ENCODE results near the gene CCDC71. TPM values are rescaled to one million over a fixed set of nuclear protein-coding genes. Genes with fewer than 3 reads are reported as not detected.
A peak's percentile ranks its signal among the peaks of the same experiment; 100 is the strongest.

Gene CCDC71
- total and polyA plus RNA-seq, 12 donors: 13.4 to 46.4 (median 29.0) TPM

DNA sequence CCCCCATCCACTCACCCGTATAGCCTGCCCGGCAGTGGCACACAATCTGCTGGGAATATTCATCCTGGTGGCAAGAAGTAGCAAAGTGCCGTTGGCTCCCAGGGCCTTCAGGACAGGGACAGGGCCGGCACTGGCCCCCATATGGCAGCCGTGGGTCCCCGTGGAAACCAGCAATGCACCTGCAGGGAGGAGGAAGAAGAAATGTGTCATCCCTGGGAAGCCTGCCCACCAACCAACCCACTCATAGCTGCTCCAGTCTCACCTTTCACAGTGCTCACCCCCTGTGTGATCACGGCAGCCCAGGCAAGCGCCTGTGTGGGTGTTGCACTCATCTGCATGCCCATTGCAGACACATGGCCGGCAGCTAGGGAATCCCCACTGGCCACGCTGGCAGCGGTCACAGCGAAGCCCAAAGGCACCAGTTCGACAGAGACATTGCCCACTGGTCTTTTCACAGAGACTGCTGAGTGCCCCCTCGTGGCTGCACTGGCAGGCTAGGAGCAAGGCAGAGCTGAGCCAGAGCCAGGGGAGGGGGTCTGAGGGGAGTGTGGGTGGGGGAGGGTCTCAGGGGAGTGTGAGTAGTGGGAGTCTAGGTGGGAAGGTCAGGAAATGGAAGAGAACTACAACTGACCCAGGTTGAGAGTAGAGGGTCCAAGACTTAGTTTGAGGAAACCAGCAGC is 41.0 kb downstream of the CCDC71 start:
- no peak for DNase-seq
- Histone ChIP-seq H3K9me3 (replicated peaks in 1 of 3) (no peaks in the 10 kb centered on the region), H3K4me3 (no peak overlapping the region), H3K27ac (peak overlapping the region in 1 of 5 donors; percentile 13), H3K4me1 (replicated peaks in 1 of 2) (peaks cover under 1 to 2% of the 10 kb centered on the region in 2 donors), H3K36me3 (replicated peaks in 1 of 2) (peaks cover 0 to 88% of the 10 kb centered on the region in 2 donors), H3K27me3 (no peaks in the 10 kb centered on the region)
- WGBS, 4 donors: 70 to 82% (median 75%) methylated on average over 8 to 14 of the region's 14 CpGs
- intact Hi-C loops (cut with DNase I): no loop called here
- TF ChIP-seq CTCF (IDR thresholded peaks at IDR 0.05): no peak
- no peak for TF ChIP-seq POLR2A (IDR thresholded peaks at IDR 0.05)

DNA sequence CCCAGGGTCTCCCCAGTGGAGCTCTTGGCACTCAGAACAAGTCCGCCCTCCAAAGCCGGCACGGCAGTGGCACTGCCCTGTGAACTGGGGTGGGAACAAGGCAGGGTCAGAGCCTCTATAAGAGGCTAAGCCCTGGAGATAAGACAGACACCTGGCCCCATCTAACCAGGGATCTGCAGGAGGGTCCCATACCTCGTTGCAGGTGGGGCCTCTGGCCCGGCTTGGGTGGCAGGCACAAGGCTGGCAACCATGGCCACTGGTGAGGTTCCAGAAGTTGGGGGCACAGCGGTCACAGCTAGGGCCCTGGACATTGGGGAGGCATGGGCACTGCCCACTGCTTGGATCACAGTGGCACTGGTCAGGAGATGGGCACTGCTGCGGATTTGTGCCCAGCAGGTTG is 41.9 kb downstream of the CCDC71 start:
- H3K27ac ChIP-seq: no peak overlapping the region
- H3K27me3 ChIP-seq: no peaks in the 10 kb centered on the region
- intact Hi-C loops (cut with DNase I): no loop called here
- H3K9me3 ChIP-seq (replicated peaks in 1 of 3): no peaks in the 10 kb centered on the region
- H3K4me3 ChIP-seq: no peak overlapping the region
- TF ChIP-seq POLR2A (IDR thresholded peaks at IDR 0.05) (no peak), CTCF (IDR thresholded peaks at IDR 0.05) (no peak)
- DNase-seq: no peak
- peaks cover 9 to 11% of the 10 kb centered on the region in 2 donors for H3K4me1 ChIP-seq (replicated peaks in 1 of 2)
- 68 to 85% (median 83%) methylated on average over 3 to 7 of the region's 7 CpGs for WGBS, 4 donors
- peaks cover 0 to 79% of the 10 kb centered on the region in 2 donors for H3K36me3 ChIP-seq (replicated peaks in 1 of 2)

DNA sequence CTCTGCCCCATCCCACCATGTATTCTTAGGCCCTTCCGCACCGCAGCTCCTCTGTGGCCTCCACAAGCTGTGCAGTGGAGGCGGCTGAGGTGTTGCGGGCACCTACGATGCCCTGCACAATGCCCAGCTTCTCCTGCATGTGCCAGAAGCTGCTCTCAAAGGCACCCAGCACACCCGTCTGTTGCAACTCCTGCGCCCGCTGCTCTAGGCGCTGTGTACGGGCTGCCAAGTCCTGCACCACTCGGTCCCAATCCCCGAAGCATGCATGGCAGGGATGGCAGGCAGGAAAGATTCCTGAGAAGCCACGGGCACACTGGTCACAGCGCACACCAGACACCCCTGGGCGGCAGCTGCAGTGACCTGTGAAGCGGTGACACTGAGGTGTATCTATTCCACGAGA is 42.4 kb downstream of the CCDC71 start:
- no peak overlapping the region for H3K4me3 ChIP-seq
- 91 to 94% (median 93%) methylated on average over 9 to 17 of the region's 17 CpGs for WGBS, 4 donors
- H3K4me1 ChIP-seq (replicated peaks in 1 of 2): peaks cover 15 to 16% of the 10 kb centered on the region in 2 donors
- no peaks in the 10 kb centered on the region for H3K9me3 ChIP-seq (replicated peaks in 1 of 3)
- no peaks in the 10 kb centered on the region for H3K27me3 ChIP-seq
- TF ChIP-seq CTCF (IDR thresholded peaks at IDR 0.05) (no peak), POLR2A (IDR thresholded peaks at IDR 0.05) (no peak)
- H3K36me3 ChIP-seq (replicated peaks in 1 of 2): peaks cover 0 to 77% of the 10 kb centered on the region in 2 donors
- intact Hi-C loops (cut with DNase I): no loop called here
- H3K27ac ChIP-seq: no peak overlapping the region
- no peak for DNase-seq

GRCh38 chr3:49122886-49123545 is 43.1 kb downstream of the CCDC71 start:
- WGBS, 4 donors: 87 to 94% (median 90%) methylated on average over 5 to 17 of the region's 17 CpGs
- peaks cover 0 to 77% of the 10 kb centered on the region in 2 donors for H3K36me3 ChIP-seq (replicated peaks in 1 of 2)

More at GRCh38 chr3:49122886-49123545, 43.1 kb downstream of the CCDC71 start:
- intact Hi-C loops (cut with DNase I): no loop called here
- DNase-seq: no peak
- no peak overlapping the region for H3K4me3 ChIP-seq
- no peaks in the 10 kb centered on the region for H3K27me3 ChIP-seq
- TF ChIP-seq CTCF (IDR thresholded peaks at IDR 0.05) (no peak), POLR2A (IDR thresholded peaks at IDR 0.05) (no peak)
- H3K4me1 ChIP-seq (replicated peaks in 1 of 2): peaks cover 16 to 17% of the 10 kb centered on the region in 2 donors
- H3K27ac ChIP-seq: no peak overlapping the region
- no peaks in the 10 kb centered on the region for H3K9me3 ChIP-seq (replicated peaks in 1 of 3)

Data from adrenal gland (tissue), 12 donors.